Gastrocnemius medialis (tissue), 4 donors: ENCODE results near the gene NFATC4.

Experiments
- POLR2A ChIP-seq, 2 donors: fragments of 450-650 bp; IDR thresholded peaks; one replicate each; pipeline ENCODE4 v1.6.1; 2017; ENCODE audit warnings: antibody characterized with exemption in 2 of 2, mild to moderate bottlenecking in 2 of 2, moderate library complexity in 2 of 2
- TF ChIP-seq, protein P1 (sequence below), 5 experiments: fragments of 450-650 bp in 3 of 5; fragments of 200-600 bp in 2 of 5; sonication (generic) in 2 of 5; IDR thresholded peaks in 4 of 5; conservative IDR thresholded peaks in 1 of 5; 1 replicate in 4 of 5; 2 replicates in 1 of 5; pipeline ENCODE4 v1.5.1; 2016 to 2019; ENCODE audit warnings: antibody characterized with exemption in 5 of 5, mild to moderate bottlenecking in 3 of 5, moderate library complexity in 3 of 5

- TF ChIP-seq, protein P1, sequence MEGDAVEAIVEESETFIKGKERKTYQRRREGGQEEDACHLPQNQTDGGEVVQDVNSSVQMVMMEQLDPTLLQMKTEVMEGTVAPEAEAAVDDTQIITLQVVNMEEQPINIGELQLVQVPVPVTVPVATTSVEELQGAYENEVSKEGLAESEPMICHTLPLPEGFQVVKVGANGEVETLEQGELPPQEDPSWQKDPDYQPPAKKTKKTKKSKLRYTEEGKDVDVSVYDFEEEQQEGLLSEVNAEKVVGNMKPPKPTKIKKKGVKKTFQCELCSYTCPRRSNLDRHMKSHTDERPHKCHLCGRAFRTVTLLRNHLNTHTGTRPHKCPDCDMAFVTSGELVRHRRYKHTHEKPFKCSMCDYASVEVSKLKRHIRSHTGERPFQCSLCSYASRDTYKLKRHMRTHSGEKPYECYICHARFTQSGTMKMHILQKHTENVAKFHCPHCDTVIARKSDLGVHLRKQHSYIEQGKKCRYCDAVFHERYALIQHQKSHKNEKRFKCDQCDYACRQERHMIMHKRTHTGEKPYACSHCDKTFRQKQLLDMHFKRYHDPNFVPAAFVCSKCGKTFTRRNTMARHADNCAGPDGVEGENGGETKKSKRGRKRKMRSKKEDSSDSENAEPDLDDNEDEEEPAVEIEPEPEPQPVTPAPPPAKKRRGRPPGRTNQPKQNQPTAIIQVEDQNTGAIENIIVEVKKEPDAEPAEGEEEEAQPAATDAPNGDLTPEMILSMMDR (IDR thresholded peaks at IDR 0.05 in 4 of 5, conservative IDR thresholded peaks at IDR 0.05 in 1 of 5): no peak
- no peak for TF ChIP-seq POLR2A (IDR thresholded peaks at IDR 0.05)
Measured at GRCh38 chr14:24426150-24426911, 58.3 kb downstream of the NFATC4 start.
